ENCODE measurements around the gene MAP3K6. TPM values are rescaled to one million over a fixed set of nuclear protein-coding genes. Genes with fewer than 3 reads are reported as not detected.
"Not testable (repeated sequence)": the region's sequence is repeated elsewhere in the genome, so short reads cannot be mapped to it uniquely, and the experiment has no call there.

MAP3K6 gene
- total RNA-seq, 4 donors from 2014 or later = 82.2 to 122 (median 101) TPM

DNA sequence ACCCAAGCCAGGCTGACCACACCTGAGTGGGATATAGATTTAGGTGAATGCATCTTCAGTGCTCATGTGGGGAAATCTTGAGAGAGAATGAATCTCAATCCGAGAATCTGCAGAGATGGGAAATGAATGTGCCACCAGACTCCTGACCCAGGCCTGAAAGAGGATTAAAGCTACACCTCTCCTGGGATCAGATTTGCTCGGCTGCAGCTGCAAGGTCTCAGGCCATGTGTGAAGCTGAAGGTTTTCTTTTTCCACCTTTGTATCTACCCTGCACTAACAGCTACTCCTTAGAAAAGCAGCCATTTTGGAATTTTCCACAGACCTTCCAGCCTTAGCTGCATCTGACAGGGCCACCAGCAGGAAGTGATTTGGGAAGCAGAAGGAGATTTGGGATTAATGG is 43.9 kb upstream of the MAP3K6 start:
- no peak for TF ChIP-seq POLR2A (IDR thresholded peaks at IDR 0.05)
- no peak for TF ChIP-seq CTCF (IDR thresholded peaks at IDR 0.05)
- no peak for TF ChIP-seq EP300 (IDR thresholded peaks at IDR 0.05)
- Histone ChIP-seq H3K27me3 (no peaks in the 10 kb centered on the region), H3K36me3 (peaks cover 9 to 99% (median 45%) of the 10 kb centered on the region in 3 donors), H3K4me1 (peaks cover 0 to 31% (median 2%) of the 10 kb centered on the region in 4 donors), H3K27ac (no peak overlapping the region), H3K4me3 (no peak overlapping the region), H3K9me3 (no peaks in the 10 kb centered on the region)
- 63 to 82% methylated on average over 2 of the region's 2 CpGs for WGBS, 2 donors
- DNase-seq (ENCODE audit: low spot score in 2 of 2) = no peak

- 93 to 95% methylated on average over 11 of the region's 11 CpGs for WGBS, 2 donors
- DNase-seq (ENCODE audit: low spot score in 2 of 2) = no peak
- no peaks in the 10 kb centered on the region for H3K9me3 ChIP-seq
- no peak overlapping the region for H3K4me3 ChIP-seq
- H3K36me3 ChIP-seq = peaks cover 9 to 89% (median 40%) of the 10 kb centered on the region in 3 donors
- no peak for TF ChIP-seq EP300 (IDR thresholded peaks at IDR 0.05)
- no peak for TF ChIP-seq POLR2A (IDR thresholded peaks at IDR 0.05)
- TF ChIP-seq CTCF (IDR thresholded peaks at IDR 0.05) = no peak
- H3K4me1 ChIP-seq = peaks cover 0 to 37% (median 9%) of the 10 kb centered on the region in 4 donors
- no peaks in the 10 kb centered on the region for H3K27me3 ChIP-seq
- H3K27ac ChIP-seq = no peak overlapping the region
These were observed 42.9 kb upstream of the MAP3K6 start for GRCh38 chr1:27409669-27410068.

- no peak for DNase-seq (ENCODE audit: low spot score in 2 of 2)
- peaks cover 9 to 74% (median 40%) of the 10 kb centered on the region in 3 donors for H3K36me3 ChIP-seq
- 89 to 91% methylated on average over 9 of the region's 9 CpGs for WGBS, 2 donors
- H3K4me3 ChIP-seq = no peak overlapping the region
- TF ChIP-seq CTCF (IDR thresholded peaks at IDR 0.05) = no peak
- no peak for TF ChIP-seq EP300 (IDR thresholded peaks at IDR 0.05)
- no peak for TF ChIP-seq POLR2A (IDR thresholded peaks at IDR 0.05)
- no peaks in the 10 kb centered on the region for H3K9me3 ChIP-seq
- H3K27me3 ChIP-seq = no peaks in the 10 kb centered on the region
- H3K4me1 ChIP-seq = peaks cover 0 to 45% (median 23%) of the 10 kb centered on the region in 4 donors
- H3K27ac ChIP-seq = no peak overlapping the region
These were observed 41.4 kb upstream of the MAP3K6 start for GRCh38 chr1:27408151-27408550.

- not testable (repeated sequence) for H3K27me3 ChIP-seq; DNase-seq (ENCODE audit: low spot score in 2 of 2); H3K9me3 ChIP-seq; H3K4me3 ChIP-seq
- H3K27ac ChIP-seq = peak overlapping the region; percentile 27 to 90 (median 76)
- H3K36me3 ChIP-seq = peaks cover 5 to 60% (median 32%) of the 10 kb centered on the region in 3 donors
- 80 to 81% methylated on average over 2 of the region's 2 CpGs for WGBS, 2 donors
- H3K4me1 ChIP-seq = peaks cover 0 to 53% (median 36%) of the 10 kb centered on the region in 4 donors
These were observed 40.0 kb upstream of the MAP3K6 start for GRCh38 chr1:27406791-27407190.

DNA sequence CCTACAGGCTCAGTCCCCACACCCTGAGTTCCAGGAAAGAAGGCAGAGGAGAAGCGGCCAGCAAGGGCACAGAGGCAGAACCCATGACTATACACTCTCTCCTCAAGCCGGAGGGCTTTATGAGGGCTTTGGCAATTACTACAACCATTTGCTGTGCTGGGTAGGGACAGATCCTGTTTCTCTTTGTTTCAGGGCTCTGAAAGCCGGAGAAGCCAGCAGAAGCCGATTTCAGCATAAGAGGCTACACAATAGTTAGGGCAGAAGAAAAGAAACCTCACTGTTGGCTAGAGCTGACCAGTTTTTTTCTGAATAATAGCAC is 39.6 kb upstream of the MAP3K6 start:
- WGBS, 2 donors = 49 to 56% methylated on average over 4 of the region's 4 CpGs
- no peak for DNase-seq (ENCODE audit: low spot score in 2 of 2)
- TF ChIP-seq EP300 (IDR thresholded peaks at IDR 0.05) = no peak
- TF ChIP-seq CTCF (IDR thresholded peaks at IDR 0.05) = no peak
- Histone ChIP-seq H3K36me3 (peaks cover 4 to 56% (median 29%) of the 10 kb centered on the region in 3 donors), H3K27me3 (no peaks in the 10 kb centered on the region), H3K4me3 (no peak overlapping the region), H3K27ac (peak overlapping the region; percentile 27 to 90 (median 76)), H3K4me1 (peaks cover 0 to 58% (median 36%) of the 10 kb centered on the region in 4 donors), H3K9me3 (no peaks in the 10 kb centered on the region)
